ENCODE results near the gene DPF3. TPM values are rescaled to one million over a fixed set of nuclear protein-coding genes. Genes with fewer than 3 reads are reported as not detected.

Gene DPF3
- total RNA-seq, 1 experiment from 2014 or later, result not detected

DNA sequence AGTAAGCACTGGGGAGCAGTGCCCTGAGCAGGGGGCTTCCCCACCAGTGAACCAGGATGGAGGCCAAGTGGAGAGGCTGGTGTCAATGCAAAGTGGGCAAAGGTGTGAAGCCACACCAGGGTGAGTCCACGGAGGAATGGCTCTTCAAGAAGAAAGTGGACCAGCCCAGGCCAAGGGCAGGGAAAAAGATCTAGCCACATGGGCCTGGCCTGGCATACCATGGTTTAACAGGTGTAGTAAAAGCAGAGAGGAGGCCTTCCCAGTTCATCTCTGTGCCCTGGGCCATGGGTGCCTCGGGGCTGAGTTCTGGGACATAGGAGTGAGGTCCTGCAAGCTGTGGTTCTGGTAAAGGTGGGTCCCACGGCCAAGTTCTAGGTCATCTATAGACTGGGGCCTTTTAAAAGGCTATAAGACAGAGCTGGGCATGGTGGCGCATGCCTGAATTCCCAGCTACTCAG, 153.4 kb downstream of the DPF3 start:
- H3K9me3 ChIP-seq (ENCODE audit: control insufficient read depth, insufficient read depth, low read depth, low read length), result no peaks in the 10 kb centered on the region
- intact Hi-C loops (cut with micrococcal nuclease; ENCODE audit: unreplicated experiment), result no loop called here
- ATAC-seq, result no peak
- H3K27ac ChIP-seq (ENCODE audit: low read length), result no peak overlapping the region
- no peak for TF ChIP-seq TCF7L2 (IDR thresholded peaks at IDR 0.05; ENCODE audit: low read depth, low read length)
- no peak for TF ChIP-seq CTCF (IDR thresholded peaks at IDR 0.05)
- no peaks in the 10 kb centered on the region for H3K36me3 ChIP-seq (ENCODE audit: control insufficient read depth, insufficient read depth, low read length)
- CTCF ChIA-PET, result no interaction called here
- H3K27me3 ChIP-seq (ENCODE audit: control insufficient read depth, insufficient read depth, low read length), result peaks cover under 1% of the 10 kb centered on the region; the same call in 1 of the 2 replicates
- BruUV-seq (replicated peaks), result no TSS peak
- in situ Hi-C loops (cut with HindIII; ENCODE audit: low pct_unique_long_range_greater_than_20kb, low sequenced_read_pairs), result no loop called here
- no peak for DNase-seq (ENCODE audit: low read depth, low spot score)
- POLR2A ChIA-PET, result no interaction called here
- no peaks in the 10 kb centered on the region for H3K4me1 ChIP-seq (ENCODE audit: control insufficient read depth, insufficient read depth, low read length)
- H3K4me3 ChIP-seq (ENCODE audit: low read depth in 2 of 2, low read length in 2 of 2), result no peak overlapping the region

- no peaks in the 10 kb centered on the region for H3K4me1 ChIP-seq (ENCODE audit: control insufficient read depth, insufficient read depth, low read length)
- intact Hi-C loops (cut with micrococcal nuclease; ENCODE audit: unreplicated experiment) (no loop called here), in situ Hi-C loops (cut with HindIII; ENCODE audit: low pct_unique_long_range_greater_than_20kb, low sequenced_read_pairs) (no loop called here)
- peaks cover 3% of the 10 kb centered on the region; the same call in 1 of the 2 replicates for H3K27me3 ChIP-seq (ENCODE audit: control insufficient read depth, insufficient read depth, low read length)
- no peak for DNase-seq (ENCODE audit: low read depth, low spot score)
- no peak for ATAC-seq
- no peak overlapping the region for H3K27ac ChIP-seq (ENCODE audit: low read length)
- no peak overlapping the region for H3K4me3 ChIP-seq (ENCODE audit: low read depth in 2 of 2, low read length in 2 of 2)
- ChIA-PET CTCF (no interaction called here), POLR2A (no interaction called here)
- TF ChIP-seq SIN3A (IDR thresholded peaks at IDR 0.05; ENCODE audit: borderline replicate concordance, insufficient read depth, low read depth, low read length), result no peak
- no peak for TF ChIP-seq TCF7L2 (IDR thresholded peaks at IDR 0.05; ENCODE audit: low read depth, low read length)
- no peaks in the 10 kb centered on the region for H3K36me3 ChIP-seq (ENCODE audit: control insufficient read depth, insufficient read depth, low read length)
- BruUV-seq (replicated peaks), result no TSS peak
- H3K9me3 ChIP-seq (ENCODE audit: control insufficient read depth, insufficient read depth, low read depth, low read length), result no peaks in the 10 kb centered on the region
Measured at GRCh38 chr14:72739446-72740405, 154.2 kb downstream of the DPF3 start.

GRCh38 chr14:72738161-72738611, 155.7 kb downstream of the DPF3 start:
- H3K36me3 ChIP-seq (ENCODE audit: control insufficient read depth, insufficient read depth, low read length), result no peaks in the 10 kb centered on the region
- no peak overlapping the region for H3K27ac ChIP-seq (ENCODE audit: low read length)
- in situ Hi-C loops (cut with HindIII; ENCODE audit: low pct_unique_long_range_greater_than_20kb, low sequenced_read_pairs), result no loop called here
- ATAC-seq (no peak), DNase-seq (ENCODE audit: low read depth, low spot score) (no peak)
- H3K9me3 ChIP-seq (ENCODE audit: control insufficient read depth, insufficient read depth, low read depth, low read length), result no peaks in the 10 kb centered on the region
- no peak overlapping the region for H3K4me3 ChIP-seq (ENCODE audit: low read depth in 2 of 2, low read length in 2 of 2)
- BruUV-seq (replicated peaks), result no TSS peak
- ChIA-PET POLR2A (no interaction called here), CTCF (interaction anchor here (0.7 kb wide), 1 partner anchor 49 kb away, joined by 3 read pairs; no protein-coding TSS in a partner anchor)
- TF ChIP-seq REST (IDR thresholded peaks at IDR 0.05; ENCODE audit: insufficient read depth in 1 of 2, low read depth in 2 of 2, low read length in 1 of 2), result no peak
- no peak for TF ChIP-seq CTCF (IDR thresholded peaks at IDR 0.05)
- no peak for TF ChIP-seq SIN3A (IDR thresholded peaks at IDR 0.05; ENCODE audit: borderline replicate concordance, insufficient read depth, low read depth, low read length)
- no peak for TF ChIP-seq POLR2AphosphoS5 (IDR thresholded peaks at IDR 0.05; ENCODE audit: low read depth, low read length)
- TF ChIP-seq TCF7L2 (IDR thresholded peaks at IDR 0.05; ENCODE audit: low read depth, low read length), result no peak
- no peaks in the 10 kb centered on the region for H3K4me1 ChIP-seq (ENCODE audit: control insufficient read depth, insufficient read depth, low read length)
- intact Hi-C loops (cut with micrococcal nuclease; ENCODE audit: unreplicated experiment), result no loop called here
- H3K27me3 ChIP-seq (ENCODE audit: control insufficient read depth, insufficient read depth, low read length), result peaks cover 3% of the 10 kb centered on the region; the same call in 1 of the 2 replicates
